HCT116 (cell line): ENCODE data around the gene PRKN. TPM values are rescaled to one million over a fixed set of nuclear protein-coding genes. Genes with fewer than 3 reads are reported as not detected.

Source experiments
- ATAC-seq: fragments of 200-7000 bp; cut with Tn5 transposase; 2 replicates; pipeline ENCODE4 v1.9.1; 2020; ENCODE audit warnings: mild to moderate bottlenecking, moderate library complexity
- BruUV-seq: library from RNA; stranded (reverse); fragments of 400-500 nt; replicated peaks from 2 replicates; lab custom pipeline; 2021; lab: Mats Ljungman, UMichigan
- CTCF ChIA-PET: fragments of 300-600 bp; sonication (Branson Sonifier 250); formaldehyde crosslinking; loops from one replicate; lab custom pipeline; 2021; ENCODE audit warnings: antibody characterized with exemption; lab: Charles Lee
- POLR2A ChIA-PET: fragments of 300-600, 350-600 bp; sonication (Branson Sonifier 250); formaldehyde crosslinking; loops from one replicate; lab custom pipeline; 2021; ENCODE audit warnings: antibody characterized with exemption; lab: Charles Lee
- RAD21 ChIA-PET, 2 experiments: fragments of 300-600 bp; sonication (Branson Sonifier 250); formaldehyde crosslinking; loops; one replicate each; lab custom pipeline; 2023; ENCODE audit warnings: low total read pairs in 2 of 2; ENCODE audit not compliant: uncharacterized antibody in 2 of 2, unreplicated experiment in 2 of 2, low non-redundant PET in 1 of 2; lab: Charles Lee
- DNase-seq: peaks from one replicate; pipeline ENCODE4 v3.0.0-alpha.2; 2010; ENCODE audit warnings: low read depth, low spot score
- H2AFZ ChIP-seq: fragments of 200-600 bp; shearing (Covaris generic), sonication (generic); 2 replicates; pipeline ENCODE4 v1.6.1; 2017; ENCODE audit warnings: low read depth, mixed run types, mixed read lengths, antibody characterized with exemption, low read length; ENCODE audit not compliant: poor library complexity, severe bottlenecking
- H3K27ac ChIP-seq: 2 replicates; pipeline ENCODE4 v1.5.1; 2012; ENCODE audit warnings: low read depth, low read length
- H3K27me3 ChIP-seq: fragments of 200-600 bp; sonication (generic); 2 replicates; pipeline ENCODE4 v1.6.1; 2016; ENCODE audit warnings: mixed run types, low read length, mixed read lengths; ENCODE audit not compliant: insufficient read depth
- H3K36me3 ChIP-seq, 2 experiments: fragments of 200-500 bp in 1 of 2; fragments of 200-600 bp in 1 of 2; sonication (Bioruptor generic) in 1 of 2; sonication (generic) in 1 of 2; 2 replicates each; pipeline versions ENCODE4 v1.5.1 to v1.6.1; 2014 to 2016; ENCODE audit warnings: low read length in 2 of 2, inconsistent platforms in 1 of 2, mixed read lengths in 1 of 2, mixed run types in 1 of 2; ENCODE audit not compliant: insufficient read depth in 2 of 2, control insufficient read depth in 1 of 2
- H3K4me1 ChIP-seq, 2 experiments: fragments of 200-600 bp in 1 of 2; sonication (generic) in 1 of 2; 2 replicates each; pipeline versions ENCODE4 v1.5.1 to v1.6.1; 2012 to 2017; ENCODE audit warnings: low read length in 2 of 2, inconsistent platforms in 1 of 2, mild to moderate bottlenecking in 1 of 2, mixed read lengths in 1 of 2, mixed run types in 1 of 2, moderate library complexity in 1 of 2; ENCODE audit not compliant: insufficient read depth in 2 of 2, control insufficient read depth in 1 of 2
- H3K4me2 ChIP-seq: fragments of 200-600 bp; sonication (generic); 2 replicates; pipeline ENCODE4 v1.6.1; 2017; ENCODE audit warnings: mixed run types, low read length, mixed read lengths
- H3K4me3 ChIP-seq, 2 experiments: fragments of 200-600 bp in 1 of 2; sonication (generic) in 1 of 2; replicated peaks in 1 of 2; 2 replicates each; pipeline ENCODE4 v1.5.1; 2011 to 2016; ENCODE audit warnings: low read length in 2 of 2, control low read depth in 1 of 2, low read depth in 1 of 2, mild to moderate bottlenecking in 1 of 2, mixed read lengths in 1 of 2, mixed run types in 1 of 2
- H3K79me2 ChIP-seq: fragments of 200-600 bp; sonication (generic); 2 replicates; pipeline ENCODE4 v1.6.1; 2017; ENCODE audit warnings: mild to moderate bottlenecking, mixed run types, low read length, moderate library complexity, mixed read lengths; ENCODE audit not compliant: insufficient read depth
- H3K9ac ChIP-seq: fragments of 200-600 bp; sonication (generic); 2 replicates; pipeline ENCODE4 v1.6.1; 2016; ENCODE audit warnings: low read length, mixed read lengths
- H3K9me2 ChIP-seq: fragments of 200-600 bp; sonication (generic), shearing (Covaris generic); 2 replicates; pipeline ENCODE4 v1.6.1; 2017; ENCODE audit warnings: mixed run types, mild to moderate bottlenecking, moderate library complexity; ENCODE audit not compliant: insufficient read depth
- H3K9me3 ChIP-seq, 2 experiments: fragments of 200-500 bp in 1 of 2; fragments of 200-600 bp in 1 of 2; sonication (Bioruptor generic) in 1 of 2; sonication (generic) in 1 of 2; 2 replicates each; pipeline ENCODE4 v1.6.1; 2014 to 2017; ENCODE audit warnings: low read length in 2 of 2, mixed read lengths in 2 of 2, inconsistent platforms in 1 of 2, low read depth in 1 of 2, mild to moderate bottlenecking in 1 of 2, mixed run types in 1 of 2, moderate library complexity in 1 of 2; ENCODE audit not compliant: control insufficient read depth in 1 of 2, insufficient read depth in 1 of 2
- H4K20me1 ChIP-seq: fragments of 200-600 bp; sonication (generic), shearing (Covaris generic); 2 replicates; pipeline ENCODE4 v1.6.1; 2017; ENCODE audit warnings: mixed run types, mild to moderate bottlenecking, moderate library complexity; ENCODE audit not compliant: insufficient read depth
- CEBPB ChIP-seq: IDR thresholded peaks from 2 replicates; pipeline ENCODE4 v1.6.1; 2012; ENCODE audit warnings: low read depth
- EGR1 ChIP-seq: IDR thresholded peaks from 2 replicates; pipeline ENCODE4 v1.6.1; 2012; ENCODE audit warnings: low read depth
- ELF1 ChIP-seq: IDR thresholded peaks from 2 replicates; pipeline ENCODE4 v1.6.1; 2012; ENCODE audit warnings: low read depth, borderline replicate concordance
- FOSL1 ChIP-seq: IDR thresholded peaks from 2 replicates; pipeline ENCODE4 v1.6.1; 2012; ENCODE audit warnings: low read depth
- JUND ChIP-seq: IDR thresholded peaks from 2 replicates; pipeline ENCODE4 v1.6.1; 2012
- POLR2A ChIP-seq: IDR thresholded peaks from 2 replicates; pipeline ENCODE4 v1.7.0; 2011; ENCODE audit warnings: borderline replicate concordance; ENCODE audit not compliant: insufficient read depth, insufficient read length; ENCODE audit errors: extremely low read depth
- RAD21 ChIP-seq: IDR thresholded peaks from 2 replicates; pipeline ENCODE4 v1.6.1; 2012; ENCODE audit warnings: low read depth, mild to moderate bottlenecking
- SIN3A ChIP-seq: IDR thresholded peaks from 2 replicates; pipeline ENCODE4 v1.6.1; 2012; ENCODE audit warnings: low read depth
- SRF ChIP-seq: IDR thresholded peaks from 2 replicates; pipeline ENCODE4 v1.6.1; 2012; ENCODE audit warnings: low read depth
- TCF7L2 ChIP-seq: IDR thresholded peaks from 2 replicates; pipeline ENCODE4 v1.7.0; 2011; ENCODE audit warnings: borderline replicate concordance, inconsistent platforms; ENCODE audit not compliant: insufficient read depth, insufficient read length; ENCODE audit errors: extremely low read depth
- intact Hi-C: fragments of 100-400 bp; cut with micrococcal nuclease; formaldehyde crosslinking; loops from 2 replicates; pipeline ENCODE4 v1.10.0; 2022
- total RNA-seq: library from RNA; stranded (reverse); gene quantifications from one replicate; pipeline ENCODE4 v1.2.1, GENCODE V29; 2021; ENCODE audit not compliant: unreplicated experiment
- TF ChIP-seq, protein P1 (sequence below): IDR thresholded peaks from 2 replicates; pipeline ENCODE4 v1.6.1; 2012
- TF ChIP-seq, protein P2 (sequence below): IDR thresholded peaks from 2 replicates; pipeline ENCODE4 v1.6.1; 2011; ENCODE audit warnings: mild to moderate bottlenecking, low read length, moderate library complexity; ENCODE audit not compliant: insufficient replicate concordance; ENCODE audit errors: extremely low read depth
- TF ChIP-seq, protein P3 (sequence below): IDR thresholded peaks from 2 replicates; pipeline ENCODE4 v1.6.1; 2012

PRKN gene
- total RNA-seq, 1 experiment from 2014 or later, result 2.6 TPM

DNA sequence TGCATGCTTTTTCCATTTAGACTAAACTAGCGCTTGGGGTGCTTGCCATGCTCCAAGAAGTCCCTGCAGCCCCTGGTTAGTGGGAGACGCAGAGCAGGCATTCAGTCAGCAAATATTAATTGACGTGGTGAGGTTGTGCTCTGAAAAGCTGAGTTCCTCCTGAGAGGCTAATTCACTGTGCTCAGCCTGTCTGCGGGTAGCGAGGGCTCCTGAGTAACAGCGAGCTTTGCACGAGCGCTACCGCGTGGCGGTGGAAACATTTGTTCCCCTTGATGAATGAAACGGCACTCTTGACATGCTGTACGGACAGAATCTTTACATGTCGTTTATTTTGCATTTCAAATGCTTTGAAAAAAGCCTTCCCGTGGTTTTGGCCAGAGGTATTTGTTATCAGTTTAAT is 1283.1 kb downstream of the PRKN start:
- H3K4me2 ChIP-seq, result no peak overlapping the region
- no peak overlapping the region for H3K9ac ChIP-seq
- H3K27ac ChIP-seq, result no peak overlapping the region
- ATAC-seq (no peak), DNase-seq (no peak)
- no peak for TF ChIP-seq JUND
- TF ChIP-seq CEBPB, result no peak
- TF ChIP-seq SIN3A, result no peak
- TF ChIP-seq ELF1, result no peak
- no peak for TF ChIP-seq TCF7L2
- no peak for TF ChIP-seq RAD21
- TF ChIP-seq, protein P1, sequence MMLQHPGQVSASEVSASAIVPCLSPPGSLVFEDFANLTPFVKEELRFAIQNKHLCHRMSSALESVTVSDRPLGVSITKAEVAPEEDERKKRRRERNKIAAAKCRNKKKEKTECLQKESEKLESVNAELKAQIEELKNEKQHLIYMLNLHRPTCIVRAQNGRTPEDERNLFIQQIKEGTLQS, result no peak
- TF ChIP-seq, protein P2, sequence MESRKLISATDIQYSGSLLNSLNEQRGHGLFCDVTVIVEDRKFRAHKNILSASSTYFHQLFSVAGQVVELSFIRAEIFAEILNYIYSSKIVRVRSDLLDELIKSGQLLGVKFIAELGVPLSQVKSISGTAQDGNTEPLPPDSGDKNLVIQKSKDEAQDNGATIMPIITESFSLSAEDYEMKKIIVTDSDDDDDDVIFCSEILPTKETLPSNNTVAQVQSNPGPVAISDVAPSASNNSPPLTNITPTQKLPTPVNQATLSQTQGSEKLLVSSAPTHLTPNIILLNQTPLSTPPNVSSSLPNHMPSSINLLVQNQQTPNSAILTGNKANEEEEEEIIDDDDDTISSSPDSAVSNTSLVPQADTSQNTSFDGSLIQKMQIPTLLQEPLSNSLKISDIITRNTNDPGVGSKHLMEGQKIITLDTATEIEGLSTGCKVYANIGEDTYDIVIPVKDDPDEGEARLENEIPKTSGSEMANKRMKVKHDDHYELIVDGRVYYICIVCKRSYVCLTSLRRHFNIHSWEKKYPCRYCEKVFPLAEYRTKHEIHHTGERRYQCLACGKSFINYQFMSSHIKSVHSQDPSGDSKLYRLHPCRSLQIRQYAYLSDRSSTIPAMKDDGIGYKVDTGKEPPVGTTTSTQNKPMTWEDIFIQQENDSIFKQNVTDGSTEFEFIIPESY, result no peak
- TF ChIP-seq, protein P3, sequence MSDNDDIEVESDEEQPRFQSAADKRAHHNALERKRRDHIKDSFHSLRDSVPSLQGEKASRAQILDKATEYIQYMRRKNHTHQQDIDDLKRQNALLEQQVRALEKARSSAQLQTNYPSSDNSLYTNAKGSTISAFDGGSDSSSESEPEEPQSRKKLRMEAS, result no peak
- TF ChIP-seq POLR2A, result no peak
- TF ChIP-seq EGR1, result no peak
- no peak for TF ChIP-seq SRF
- TF ChIP-seq FOSL1, result no peak
- no peak overlapping the region for H3K4me3 ChIP-seq
- CTCF ChIA-PET, result no interaction called here
- no TSS peak for BruUV-seq
- peaks cover under 1 to 9% of the 10 kb centered on the region in 2 experiments; a peak in 3 of 4 replicates for H3K4me1 ChIP-seq
- intact Hi-C loops, result no loop called here
- no peaks in the 10 kb centered on the region for H3K9me3 ChIP-seq
- H3K79me2 ChIP-seq, result no peaks in the 10 kb centered on the region
- POLR2A ChIA-PET, result no interaction called here
- H3K9me2 ChIP-seq, result no peaks in the 10 kb centered on the region
- RAD21 ChIA-PET, result no interaction called here
- H3K27me3 ChIP-seq, result no peaks in the 10 kb centered on the region
- H2AFZ ChIP-seq, result no peak overlapping the region
- no peaks in the 10 kb centered on the region for H3K36me3 ChIP-seq
- no peaks in the 10 kb centered on the region for H4K20me1 ChIP-seq
